H1 (cell line): ENCODE measurements around the gene BCL2.

Source experiments
- CEBPB ChIP-seq: IDR thresholded peaks from 2 replicates; pipeline ENCODE4 v1.6.1; 2012; ENCODE audit warnings: low read depth, low read length
- CTCF ChIP-seq, 3 experiments: IDR thresholded peaks; 1 replicate in 2 of 3; 2 replicates in 1 of 3; pipeline versions ENCODE4 v1.5.1 to v1.6.1; 2011; ENCODE audit warnings: low read length in 3 of 3, mild to moderate bottlenecking in 3 of 3, inconsistent platforms in 2 of 3, low read depth in 1 of 3, moderate library complexity in 1 of 3; ENCODE audit not compliant: insufficient read depth in 1 of 3; ENCODE audit errors: control extremely low read depth in 1 of 3
- EZH2 ChIP-seq: fragments of 200-600 bp; sonication (generic); IDR thresholded peaks from 2 replicates; pipeline ENCODE4 v1.7.1; 2012; ENCODE audit warnings: low read depth, mild to moderate bottlenecking, moderate library complexity, low read length, inconsistent platforms; ENCODE audit not compliant: severe bottlenecking
- GTF2F1 ChIP-seq: IDR thresholded peaks from 2 replicates; pipeline ENCODE4 v1.6.1; 2012; ENCODE audit warnings: low read depth, low read length, improper control_type of control experiment, borderline replicate concordance
- JUN ChIP-seq: IDR thresholded peaks from 2 replicates; pipeline ENCODE4 v1.6.1; 2011; ENCODE audit warnings: low read depth, mild to moderate bottlenecking, improper control_type of control experiment, low read length
- POLR2AphosphoS5 ChIP-seq: IDR thresholded peaks from 2 replicates; pipeline ENCODE4 v1.6.1; 2011; ENCODE audit warnings: low read depth, low read length
- RFX5 ChIP-seq: IDR thresholded peaks from 2 replicates; pipeline ENCODE4 v1.6.1; 2011; ENCODE audit warnings: low read depth, low read length, improper control_type of control experiment, borderline replicate concordance
- SIN3A ChIP-seq, 2 experiments: IDR thresholded peaks in 1 of 2; conservative IDR thresholded peaks in 1 of 2; 2 replicates each; pipeline ENCODE4 v1.6.1; 2011 to 2012; ENCODE audit warnings: low read length in 2 of 2, improper control_type of control experiment in 1 of 2, low read depth in 1 of 2, mild to moderate bottlenecking in 1 of 2
- TAF1 ChIP-seq: IDR thresholded peaks from 2 replicates; pipeline ENCODE4 v1.6.1; 2011; ENCODE audit warnings: mild to moderate bottlenecking, low read depth, low read length

GRCh38 chr18:63137999-63138435, 181.6 kb downstream of the BCL2 start:
- TF ChIP-seq CEBPB (no peak), CTCF (IDR thresholded peaks at IDR 0.05; ENCODE audit: control extremely low read depth in 1 of 3, insufficient read depth in 1 of 3, low read depth in 1 of 3, low read length in 3 of 3) (no peak), RFX5 (no peak), POLR2AphosphoS5 (no peak), TAF1 (no peak; the same call in 1 of the 2 replicates), GTF2F1 (no peak), JUN (no peak), EZH2 (no peak), SIN3A (conservative IDR thresholded peaks at IDR 0.05 in 1 of 2, IDR thresholded peaks at IDR 0.05 in 1 of 2; ENCODE audit: low read depth in 1 of 2, low read length in 2 of 2) (no peak)
